Tibial artery (tissue), 4 donors: ENCODE results near the gene BACH2.

Experiments
- DNase-seq, 2 donors: peaks; one replicate each; pipeline ENCODE4 v3.0.0-alpha.2; 2019
- H3K27ac ChIP-seq, 2 donors: fragments of 200-600 bp; sonication (generic) in 1 of 2; 1 replicate in 1 of 2; 2 replicates in 1 of 2; pipeline ENCODE4 v1.5.1; 2018 to 2019; ENCODE audit warnings: mild to moderate bottlenecking in 1 of 2
- H3K27me3 ChIP-seq, 2 donors: fragments of 200-600 bp; sonication (generic) in 1 of 2; one replicate each; pipeline versions ENCODE4 v1.5.1 to v1.6.0; 2016 to 2019
- H3K36me3 ChIP-seq, 3 donors: fragments of 200-600 bp; sonication (generic) in 2 of 3; one replicate each; pipeline ENCODE4 v1.5.1; 2016 to 2019; ENCODE audit warnings: mild to moderate bottlenecking in 2 of 3
- H3K4me1 ChIP-seq, 4 donors: fragments of 200-600 bp; sonication (generic) in 2 of 4; 1 replicate in 3 of 4; 2 replicates in 1 of 4; pipeline ENCODE4 v1.5.1; 2016 to 2019
- H3K4me3 ChIP-seq, 2 donors: fragments of 200-600 bp; sonication (generic) in 1 of 2; 1 replicate in 1 of 2; 2 replicates in 1 of 2; pipeline ENCODE4 v1.5.1; 2018 to 2019; ENCODE audit warnings: mild to moderate bottlenecking in 2 of 2
- H3K9me3 ChIP-seq, 3 donors: fragments of 200-600 bp; sonication (generic) in 1 of 3; one replicate each; pipeline ENCODE4 v1.5.1; 2016 to 2019
- CTCF ChIP-seq, 2 experiments: fragments of 200-600 bp in 1 of 2; fragments of 450-650 bp in 1 of 2; IDR thresholded peaks; one replicate each; pipeline ENCODE4 v1.5.1; 2017 to 2019; ENCODE audit warnings: antibody characterized with exemption in 2 of 2, mild to moderate bottlenecking in 1 of 2, moderate library complexity in 1 of 2
- intact Hi-C: fragments of 100-400 bp; cut with DNase I; formaldehyde crosslinking; loops from one replicate; pipeline ENCODE4 v1.15.0; 2023; ENCODE audit warnings: low total_unique reads

BACH2 gene

DNA sequence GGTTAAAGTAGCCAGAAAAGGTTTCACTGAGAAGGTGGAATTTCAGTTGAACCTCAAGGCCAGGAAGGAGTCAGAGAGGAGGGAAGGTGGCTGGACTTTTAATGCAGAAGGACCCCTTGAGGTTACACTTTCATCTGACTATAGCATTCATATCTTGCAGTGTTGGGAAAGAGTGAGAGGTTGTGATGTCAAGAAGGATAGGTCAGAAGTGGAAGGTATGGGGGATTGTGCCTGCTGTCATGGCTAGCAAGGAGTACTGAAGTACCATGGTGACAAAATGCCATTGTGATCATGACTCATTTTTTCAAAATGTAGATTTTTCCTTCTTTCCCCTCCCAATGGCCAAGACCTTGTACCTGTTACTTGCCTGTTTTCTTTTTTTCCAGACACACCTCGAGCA lies 5.2 kb upstream of the BACH2 start:
- intact Hi-C loops = no loop called here
- Histone ChIP-seq H3K27ac (no peak overlapping the region), H3K27me3 (no peaks in the 10 kb centered on the region), H3K4me3 (no peak overlapping the region), H3K9me3 (no peaks in the 10 kb centered on the region), H3K4me1 (peaks cover 0 to 8% (median 4%) of the 10 kb centered on the region in 4 donors), H3K36me3 (no peaks in the 10 kb centered on the region)
- TF ChIP-seq CTCF (IDR thresholded peaks at IDR 0.05) = no peak
- DNase-seq = no peak

DNA sequence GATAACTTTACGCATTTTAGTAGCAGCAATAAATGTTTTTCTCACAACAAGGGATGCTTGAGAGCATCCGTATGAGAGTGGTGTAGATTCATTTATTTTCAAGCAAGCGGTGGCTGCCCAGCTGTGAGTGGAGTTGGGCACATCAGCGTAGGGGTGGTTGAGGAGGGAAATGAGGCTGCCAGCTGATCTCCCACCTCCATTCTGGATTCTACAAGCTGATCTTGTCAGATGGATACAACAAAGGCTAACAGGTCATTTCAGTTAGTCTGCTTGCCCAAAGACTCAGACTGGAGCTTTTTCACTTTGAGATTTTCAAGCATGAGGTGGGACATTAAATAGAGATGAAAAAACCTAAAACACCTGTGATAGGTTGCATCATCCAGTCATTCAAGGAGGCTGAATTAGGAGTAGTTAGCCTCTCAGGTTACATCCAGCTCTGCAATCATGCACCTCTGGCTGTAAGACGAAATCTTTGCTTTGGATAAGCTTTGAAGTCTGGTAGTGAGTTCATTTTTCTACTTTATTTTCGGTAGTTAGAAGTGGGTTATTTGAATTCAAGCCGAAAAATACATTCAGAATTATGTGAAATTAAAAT lies 1.9 kb upstream of the BACH2 start:
- no peaks in the 10 kb centered on the region for H3K27me3 ChIP-seq
- TF ChIP-seq CTCF (IDR thresholded peaks at IDR 0.05) = no peak
- no peak overlapping the region for H3K27ac ChIP-seq
- H3K4me1 ChIP-seq = peaks cover 0 to 25% (median 9%) of the 10 kb centered on the region in 4 donors
- no peak overlapping the region for H3K4me3 ChIP-seq
- intact Hi-C loops = loop anchor here (5.0 to 10.0 kb wide), 4 partner anchors 66 to 324 kb away; no protein-coding TSS in a partner anchor
- no peak for DNase-seq
- H3K9me3 ChIP-seq = no peaks in the 10 kb centered on the region
- no peaks in the 10 kb centered on the region for H3K36me3 ChIP-seq

DNA sequence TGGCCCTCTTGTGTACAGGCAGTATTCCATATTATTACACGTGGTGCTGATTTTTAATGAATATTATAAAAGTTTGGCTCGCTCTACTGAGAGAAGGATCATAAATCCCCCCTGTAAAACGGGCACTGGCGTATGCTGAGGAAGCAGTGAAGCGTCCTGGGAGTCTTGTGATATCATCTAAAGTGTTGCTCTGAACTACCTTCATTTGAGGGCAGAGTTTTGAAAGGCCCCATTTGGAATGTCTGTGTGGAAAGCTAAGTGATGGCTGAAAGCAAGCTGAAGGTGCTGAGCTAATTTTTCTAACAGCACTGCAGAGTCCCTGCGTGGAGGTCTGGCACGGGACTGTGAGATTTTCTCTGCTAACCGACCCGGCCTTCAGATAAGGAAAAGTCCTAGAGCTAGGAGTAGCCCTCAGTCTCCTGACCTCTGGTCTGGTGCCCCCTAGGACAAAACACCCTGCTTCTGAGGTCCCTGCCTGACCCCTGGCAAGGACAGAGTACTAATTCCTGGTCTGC lies 1.3 kb upstream of the BACH2 start:
- no peaks in the 10 kb centered on the region for H3K9me3 ChIP-seq
- intact Hi-C loops = loop anchor here (5.0 to 10.0 kb wide), 4 partner anchors 67 to 323 kb away; no protein-coding TSS in a partner anchor
- no peak for TF ChIP-seq CTCF (IDR thresholded peaks at IDR 0.05)
- H3K36me3 ChIP-seq = no peaks in the 10 kb centered on the region
- H3K4me1 ChIP-seq = peaks cover 0 to 25% (median 9%) of the 10 kb centered on the region in 4 donors
- H3K27ac ChIP-seq = peak overlapping the region in 1 of 2 donors; percentile 74
- DNase-seq = no peak
- H3K4me3 ChIP-seq = no peak overlapping the region
- H3K27me3 ChIP-seq = no peaks in the 10 kb centered on the region

DNA sequence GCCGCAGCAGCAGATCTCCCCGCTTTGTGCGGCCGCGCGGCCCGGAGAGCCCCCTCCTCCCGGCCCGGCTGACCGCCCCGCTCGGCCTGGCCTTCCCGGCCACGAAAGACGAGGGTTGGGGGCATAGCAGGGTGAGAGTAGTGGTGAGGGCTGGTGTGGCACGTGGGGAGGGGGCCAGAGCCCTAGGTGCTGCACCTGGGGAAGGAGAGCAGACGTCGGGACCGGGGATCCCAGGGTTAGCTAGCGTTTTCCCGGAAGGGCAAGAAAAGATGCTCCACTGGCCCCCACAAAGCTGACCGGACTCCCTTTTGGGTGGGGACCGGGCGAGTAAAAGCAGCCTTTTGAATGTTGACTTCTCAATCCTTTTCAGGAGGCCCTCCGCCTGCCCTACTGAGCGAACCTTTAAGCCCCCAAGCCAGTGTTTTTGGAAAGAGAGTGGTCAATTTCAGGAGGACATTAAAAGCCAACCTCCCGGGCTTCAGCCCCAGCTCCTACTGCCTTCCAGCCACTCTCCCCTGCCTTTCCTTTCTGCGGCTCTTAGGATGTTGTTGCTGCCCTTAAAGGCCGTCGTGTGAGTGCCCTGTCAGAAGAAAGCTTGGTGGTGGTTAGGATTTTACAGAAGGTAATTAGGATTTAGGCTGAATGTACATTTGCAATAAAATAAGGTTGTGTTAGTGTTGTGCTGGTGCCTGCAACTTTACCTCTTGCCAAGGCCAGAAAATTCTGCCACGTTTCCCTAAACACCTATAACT lies 648 bp upstream of the BACH2 start:
- intact Hi-C loops = loop anchor here (5.0 to 10.0 kb wide), 4 partner anchors 68 to 322 kb away; no protein-coding TSS in a partner anchor
- no peaks in the 10 kb centered on the region for H3K36me3 ChIP-seq
- H3K9me3 ChIP-seq = no peaks in the 10 kb centered on the region
- DNase-seq = no peak
- peak overlapping the region; percentile 74 for H3K27ac ChIP-seq
- peak overlapping the region; percentile 68 to 77 for H3K4me3 ChIP-seq
- H3K4me1 ChIP-seq = peaks cover 0 to 25% (median 9%) of the 10 kb centered on the region in 4 donors
- TF ChIP-seq CTCF (IDR thresholded peaks at IDR 0.05) = no peak
- H3K27me3 ChIP-seq = no peaks in the 10 kb centered on the region

DNA sequence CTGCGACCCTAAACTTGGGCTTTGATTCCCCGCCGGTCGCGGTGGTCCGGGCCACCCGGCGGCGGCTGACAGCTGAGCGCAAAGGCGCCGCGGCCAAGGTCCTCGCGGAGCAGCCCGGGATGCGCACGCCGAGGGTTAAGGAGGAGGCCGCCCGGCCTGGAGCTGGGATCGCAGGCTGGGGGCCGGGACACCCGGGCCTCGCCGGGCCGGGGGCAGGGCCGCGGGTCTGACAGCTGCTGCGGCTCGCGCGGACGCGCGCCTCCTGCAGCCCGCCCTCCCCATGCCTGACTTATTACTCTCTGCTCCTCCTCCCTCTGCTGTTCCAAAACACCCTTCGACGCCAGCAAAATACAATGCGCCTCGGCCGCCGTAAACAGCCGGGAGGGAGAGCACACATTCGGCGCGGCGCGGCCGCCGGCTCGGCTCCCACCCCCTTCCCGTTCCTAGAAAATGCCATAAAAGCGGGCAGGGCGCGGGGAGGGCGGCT lies 746 bp downstream of the BACH2 start:
- H3K9me3 ChIP-seq = no peaks in the 10 kb centered on the region
- peak overlapping the region; percentile 68 to 77 for H3K4me3 ChIP-seq
- H3K4me1 ChIP-seq = peaks cover 0 to 25% (median 9%) of the 10 kb centered on the region in 4 donors
- peak; percentile 68 to 80 for DNase-seq
- peak overlapping the region; percentile 74 for H3K27ac ChIP-seq
- H3K27me3 ChIP-seq = no peaks in the 10 kb centered on the region
- TF ChIP-seq CTCF (IDR thresholded peaks at IDR 0.05) = peak in 1 of 2 experiments; percentile 11
- no peaks in the 10 kb centered on the region for H3K36me3 ChIP-seq
- intact Hi-C loops = loop anchor here (5.0 to 10.0 kb wide), 4 partner anchors 69 to 321 kb away; no protein-coding TSS in a partner anchor
